TTC549 (cell line): ENCODE measurements around the gene FRG2.
"Not testable (repeated sequence)": the region's sequence is repeated elsewhere in the genome, so short reads cannot be mapped to it uniquely, and the experiment has no call there.

Experiments
- FAIRE-seq: peaks from 2 replicates; lab custom pipeline; 2012; peaks lifted over from hg19 to GRCh38; lab: Jason Lieb, UNC

Gene FRG2

GRCh38 chr4:190016369-190017289 is 10.4 kb downstream of the FRG2 start:
- no peak for FAIRE-seq

- no peak for FAIRE-seq
Observed at GRCh38 chr4:190015538-190016368, 11.3 kb downstream of the FRG2 start.

- FAIRE-seq, result no peak
Observed at GRCh38 chr4:190014771-190015537, 12.1 kb downstream of the FRG2 start.

GRCh38 chr4:189989941-189990340 is 37.1 kb downstream of the FRG2 start:
- FAIRE-seq, result not testable (repeated sequence)

- FAIRE-seq, result no peak
Observed at GRCh38 chr4:189988877-189989431, 38.1 kb downstream of the FRG2 start.

GRCh38 chr4:189985651-189986243 is 41.3 kb downstream of the FRG2 start:
- not testable (repeated sequence) for FAIRE-seq

- FAIRE-seq, result not testable (repeated sequence)
Observed at GRCh38 chr4:189984661-189985060, 42.4 kb downstream of the FRG2 start.

- not testable (repeated sequence) for FAIRE-seq
Observed at GRCh38 chr4:189983916-189984526, 43.0 kb downstream of the FRG2 start.

GRCh38 chr4:189981970-189982369 is 45.1 kb downstream of the FRG2 start:
- no peak for FAIRE-seq

- not testable (repeated sequence) for FAIRE-seq
Observed at GRCh38 chr4:189980292-189980691, 46.8 kb downstream of the FRG2 start.

- FAIRE-seq, result no peak
Observed at GRCh38 chr4:189979196-189980047, 47.6 kb downstream of the FRG2 start.
